HEK293 (cell line): ENCODE measurements around the gene DHX8.

Experiments
- FEZF1 ChIP-seq: fragments of 450-650 bp; formaldehyde crosslinking; IDR thresholded peaks from 2 replicates; pipeline ENCODE4 v1.5.1; 2016; ENCODE audit warnings: missing biosample characterization, missing genetic modification characterization
- GLI2 ChIP-seq: fragments of 450-650 bp; formaldehyde crosslinking; IDR thresholded peaks from 2 replicates; pipeline ENCODE4; 2017; ENCODE audit warnings: missing biosample characterization, missing genetic modification characterization, low read depth, borderline replicate concordance
- GLI4 ChIP-seq: fragments of 450-650 bp; formaldehyde crosslinking; IDR thresholded peaks from 2 replicates; pipeline ENCODE4 v1.5.1; 2016; ENCODE audit warnings: missing biosample characterization, missing genetic modification characterization
- HOXD13 ChIP-seq: sonication (generic); formaldehyde crosslinking; IDR thresholded peaks from 2 replicates; pipeline ENCODE4 v1.8.0; 2022; ENCODE audit warnings: missing genetic modification reagents, borderline replicate concordance
- KLF8 ChIP-seq: fragments of 450-650 bp; formaldehyde crosslinking; IDR thresholded peaks from 2 replicates; pipeline ENCODE4 v1.5.1; 2016; ENCODE audit warnings: missing biosample characterization, missing genetic modification characterization
- MYNN ChIP-seq: fragments of 450-650 bp; formaldehyde crosslinking; IDR thresholded peaks from 2 replicates; pipeline ENCODE4 v1.5.1; 2016; ENCODE audit warnings: missing biosample characterization, missing genetic modification characterization, borderline replicate concordance
- MZF1 ChIP-seq: fragments of 450-650 bp; formaldehyde crosslinking; IDR thresholded peaks from 2 replicates; pipeline ENCODE4 v1.5.1; 2017; ENCODE audit warnings: missing biosample characterization, missing genetic modification characterization, borderline replicate concordance
- ZBTB21 ChIP-seq: fragments of 450-650 bp; formaldehyde crosslinking; IDR thresholded peaks from 2 replicates; pipeline ENCODE4 v1.5.1; 2017; ENCODE audit warnings: missing biosample characterization, missing genetic modification characterization
- ZNF311 ChIP-seq: fragments of 450-650 bp; formaldehyde crosslinking; IDR thresholded peaks from 2 replicates; pipeline ENCODE4 v1.5.1; 2017; ENCODE audit warnings: missing biosample characterization, missing genetic modification characterization, borderline replicate concordance
- ZNF423 ChIP-seq: fragments of 450-650 bp; formaldehyde crosslinking; IDR thresholded peaks from 2 replicates; pipeline ENCODE4 v1.5.1; 2016; ENCODE audit warnings: missing biosample characterization, missing genetic modification characterization
- ZNF514 ChIP-seq: fragments of 450-650 bp; formaldehyde crosslinking; IDR thresholded peaks from 2 replicates; pipeline ENCODE4 v1.5.1; 2016; ENCODE audit warnings: missing biosample characterization, missing genetic modification characterization
- ZNF530 ChIP-seq: fragments of 450-650 bp; formaldehyde crosslinking; IDR thresholded peaks from 2 replicates; pipeline ENCODE4 v1.5.1; 2016; ENCODE audit warnings: low read depth, missing biosample characterization, missing genetic modification characterization
- ZNF561 ChIP-seq: fragments of 450-650 bp; IDR thresholded peaks from 2 replicates; pipeline ENCODE4 v1.5.1; 2018; ENCODE audit warnings: missing biosample characterization, missing genetic modification characterization, borderline replicate concordance
- ZNF585B ChIP-seq: fragments of 450-650 bp; formaldehyde crosslinking; IDR thresholded peaks from 2 replicates; pipeline ENCODE4 v1.5.1; 2016; ENCODE audit warnings: missing biosample characterization, missing genetic modification characterization
- ZNF626 ChIP-seq: fragments of 450-650 bp; sonication (Bioruptor Pico); formaldehyde crosslinking; IDR thresholded peaks from 2 replicates; pipeline ENCODE4 v1.5.1; 2018; ENCODE audit warnings: missing biosample characterization, missing genetic modification characterization, inconsistent platforms
- ZNF677 ChIP-seq: fragments of 450-650 bp; IDR thresholded peaks from 2 replicates; pipeline ENCODE4 v1.5.0; 2018; ENCODE audit warnings: missing biosample characterization, mild to moderate bottlenecking, missing genetic modification characterization, moderate library complexity
- ZNF76 ChIP-seq: fragments of 450-650 bp; formaldehyde crosslinking; IDR thresholded peaks from 2 replicates; pipeline ENCODE4; 2016; ENCODE audit warnings: low read depth, missing biosample characterization, missing genetic modification characterization, borderline replicate concordance
- TF ChIP-seq, protein P1 (sequence below): fragments of 450-650 bp; formaldehyde crosslinking; optimal IDR thresholded peaks from 2 replicates; pipeline ENCODE3; 2016; ENCODE audit warnings: missing biosample characterization, mild to moderate bottlenecking, missing genetic modification characterization
- TF ChIP-seq, protein P2 (sequence below): fragments of 450-650 bp; formaldehyde crosslinking; IDR thresholded peaks from 2 replicates; pipeline ENCODE4 v1.5.1; 2016; ENCODE audit warnings: missing biosample characterization, missing genetic modification characterization
- TF ChIP-seq, protein P3 (sequence below): fragments of 450-650 bp; formaldehyde crosslinking; IDR thresholded peaks from 2 replicates; pipeline ENCODE4 v1.5.1; 2016; ENCODE audit warnings: missing biosample characterization, missing genetic modification characterization
- TF ChIP-seq, protein P4 (sequence below): fragments of 450-650 bp; formaldehyde crosslinking; IDR thresholded peaks from 2 replicates; pipeline ENCODE4 v1.5.1; 2017; ENCODE audit warnings: missing biosample characterization, missing genetic modification characterization
- TF ChIP-seq, protein P5 (sequence below): fragments of 450-650 bp; formaldehyde crosslinking; IDR thresholded peaks from 2 replicates; pipeline ENCODE4; 2016; ENCODE audit warnings: missing biosample characterization, missing genetic modification characterization
- TF ChIP-seq, protein P6 (sequence below): fragments of 450-650 bp; formaldehyde crosslinking; conservative IDR thresholded peaks from 2 replicates; pipeline ENCODE4 v1.5.1; 2016; ENCODE audit warnings: low read depth, missing biosample characterization, missing genetic modification characterization
- TF ChIP-seq, protein P7 (sequence below): fragments of 450-650 bp; formaldehyde crosslinking; IDR thresholded peaks from 2 replicates; pipeline ENCODE4 v1.5.1; 2016; ENCODE audit warnings: missing biosample characterization, missing genetic modification characterization
- TF ChIP-seq, protein P8 (sequence below): fragments of 450-650 bp; formaldehyde crosslinking; IDR thresholded peaks from 2 replicates; pipeline ENCODE4 v1.5.1; 2016; ENCODE audit warnings: missing biosample characterization, missing genetic modification characterization, low read depth

DHX8 gene

DNA sequence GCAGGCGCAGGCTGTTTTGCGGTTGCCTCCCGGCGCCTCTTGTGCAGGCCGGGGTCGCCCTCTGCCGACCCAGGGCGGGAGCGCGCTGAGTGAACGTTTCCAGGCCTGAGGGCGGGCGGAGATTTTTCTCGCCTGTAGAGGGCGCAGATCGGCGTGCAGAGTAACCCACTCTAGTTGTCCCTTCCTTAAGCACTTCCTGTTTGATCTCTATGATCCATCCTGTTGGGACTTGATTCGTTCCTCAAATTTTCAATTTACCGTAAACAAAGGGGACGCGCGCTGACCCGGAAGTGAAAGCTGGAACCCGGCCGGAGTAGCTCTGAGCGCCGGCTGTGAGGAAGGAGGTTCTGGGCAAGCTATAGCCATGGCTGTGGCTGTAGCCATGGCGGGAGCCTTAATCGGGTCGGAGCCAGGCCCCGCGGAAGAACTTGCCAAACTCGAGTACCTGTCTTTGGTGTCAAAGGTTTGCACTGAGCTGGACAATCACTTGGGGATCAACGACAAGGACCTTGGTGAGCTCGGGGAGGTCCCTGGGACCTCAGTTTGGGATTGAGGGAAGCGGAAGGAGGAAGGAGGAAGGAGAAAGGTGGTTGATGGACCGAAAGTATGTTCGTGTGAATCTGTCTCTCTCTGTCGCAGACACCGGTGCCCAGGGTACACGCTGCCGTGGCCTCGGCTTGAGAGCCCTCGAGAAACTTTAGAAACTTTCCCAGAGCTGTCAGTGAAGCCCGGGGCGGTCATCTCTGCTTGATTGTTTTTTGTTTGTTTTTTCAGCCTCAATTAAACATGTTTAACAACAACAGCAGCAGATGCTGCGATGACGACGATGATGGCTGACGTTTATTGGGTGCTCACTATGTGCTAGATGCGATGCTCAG, at the start of gene DHX8 (continued):
- TF ChIP-seq, protein P1, sequence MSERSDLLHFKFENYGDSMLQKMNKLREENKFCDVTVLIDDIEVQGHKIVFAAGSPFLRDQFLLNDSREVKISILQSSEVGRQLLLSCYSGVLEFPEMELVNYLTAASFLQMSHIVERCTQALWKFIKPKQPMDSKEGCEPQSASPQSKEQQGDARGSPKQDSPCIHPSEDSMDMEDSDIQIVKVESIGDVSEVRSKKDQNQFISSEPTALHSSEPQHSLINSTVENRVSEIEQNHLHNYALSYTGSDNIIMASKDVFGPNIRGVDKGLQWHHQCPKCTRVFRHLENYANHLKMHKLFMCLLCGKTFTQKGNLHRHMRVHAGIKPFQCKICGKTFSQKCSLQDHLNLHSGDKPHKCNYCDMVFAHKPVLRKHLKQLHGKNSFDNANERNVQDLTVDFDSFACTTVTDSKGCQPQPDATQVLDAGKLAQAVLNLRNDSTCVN (tag by site-specific recombination) = peak; percentile 76
- TF ChIP-seq, protein P2, sequence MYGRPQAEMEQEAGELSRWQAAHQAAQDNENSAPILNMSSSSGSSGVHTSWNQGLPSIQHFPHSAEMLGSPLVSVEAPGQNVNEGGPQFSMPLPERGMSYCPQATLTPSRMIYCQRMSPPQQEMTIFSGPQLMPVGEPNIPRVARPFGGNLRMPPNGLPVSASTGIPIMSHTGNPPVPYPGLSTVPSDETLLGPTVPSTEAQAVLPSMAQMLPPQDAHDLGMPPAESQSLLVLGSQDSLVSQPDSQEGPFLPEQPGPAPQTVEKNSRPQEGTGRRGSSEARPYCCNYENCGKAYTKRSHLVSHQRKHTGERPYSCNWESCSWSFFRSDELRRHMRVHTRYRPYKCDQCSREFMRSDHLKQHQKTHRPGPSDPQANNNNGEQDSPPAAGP = peak; percentile 91
- TF ChIP-seq, protein P3, sequence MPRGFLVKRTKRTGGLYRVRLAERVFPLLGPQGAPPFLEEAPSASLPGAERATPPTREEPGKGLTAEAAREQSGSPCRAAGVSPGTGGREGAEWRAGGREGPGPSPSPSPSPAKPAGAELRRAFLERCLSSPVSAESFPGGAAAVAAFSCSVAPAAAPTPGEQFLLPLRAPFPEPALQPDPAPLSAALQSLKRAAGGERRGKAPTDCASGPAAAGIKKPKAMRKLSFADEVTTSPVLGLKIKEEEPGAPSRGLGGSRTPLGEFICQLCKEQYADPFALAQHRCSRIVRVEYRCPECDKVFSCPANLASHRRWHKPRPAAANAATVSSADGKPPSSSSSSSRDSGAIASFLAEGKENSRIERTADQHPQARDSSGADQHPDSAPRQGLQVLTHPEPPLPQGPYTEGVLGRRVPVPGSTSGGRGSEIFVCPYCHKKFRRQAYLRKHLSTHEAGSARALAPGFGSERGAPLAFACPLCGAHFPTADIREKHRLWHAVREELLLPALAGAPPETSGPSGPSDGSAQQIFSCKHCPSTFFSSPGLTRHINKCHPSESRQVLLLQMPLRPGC (tag by site-specific recombination) = peak; percentile 83; the same call in 1 of the 2 replicates
- TF ChIP-seq ZNF677 (tag by site-specific recombination) (no peak), HOXD13 (CRISPR knock-in tag) (no peak), MYNN (no peak), GLI2 (tag by site-specific recombination) (no peak), ZNF626 (tag by site-specific recombination) (no peak), FEZF1 (tag by site-specific recombination) (no peak), ZNF561 (tag by site-specific recombination) (peak; percentile 82), ZBTB21 (tag by site-specific recombination) (peak; percentile 78), ZNF76 (tag by site-specific recombination) (peak; percentile 79; the same call in 1 of the 2 replicates), MZF1 (peak; percentile 43; the same call in 1 of the 2 replicates), KLF8 (tag by site-specific recombination) (peak; percentile 92), ZNF585B (tag by site-specific recombination) (no peak), ZNF514 (tag by site-specific recombination) (no peak), ZNF423 (tag by site-specific recombination) (no peak), ZNF311 (no peak), GLI4 (tag by site-specific recombination) (no peak; the same call in 1 of the 2 replicates), ZNF530 (tag by site-specific recombination) (no peak)
- TF ChIP-seq, protein P4, sequence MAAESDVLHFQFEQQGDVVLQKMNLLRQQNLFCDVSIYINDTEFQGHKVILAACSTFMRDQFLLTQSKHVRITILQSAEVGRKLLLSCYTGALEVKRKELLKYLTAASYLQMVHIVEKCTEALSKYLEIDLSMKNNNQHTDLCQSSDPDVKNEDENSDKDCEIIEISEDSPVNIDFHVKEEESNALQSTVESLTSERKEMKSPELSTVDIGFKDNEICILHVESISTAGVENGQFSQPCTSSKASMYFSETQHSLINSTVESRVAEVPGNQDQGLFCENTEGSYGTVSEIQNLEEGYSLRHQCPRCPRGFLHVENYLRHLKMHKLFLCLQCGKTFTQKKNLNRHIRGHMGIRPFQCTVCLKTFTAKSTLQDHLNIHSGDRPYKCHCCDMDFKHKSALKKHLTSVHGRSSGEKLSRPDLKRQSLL (tag by site-specific recombination) = peak; percentile 57; the same call in 1 of the 2 replicates
- TF ChIP-seq, protein P5, sequence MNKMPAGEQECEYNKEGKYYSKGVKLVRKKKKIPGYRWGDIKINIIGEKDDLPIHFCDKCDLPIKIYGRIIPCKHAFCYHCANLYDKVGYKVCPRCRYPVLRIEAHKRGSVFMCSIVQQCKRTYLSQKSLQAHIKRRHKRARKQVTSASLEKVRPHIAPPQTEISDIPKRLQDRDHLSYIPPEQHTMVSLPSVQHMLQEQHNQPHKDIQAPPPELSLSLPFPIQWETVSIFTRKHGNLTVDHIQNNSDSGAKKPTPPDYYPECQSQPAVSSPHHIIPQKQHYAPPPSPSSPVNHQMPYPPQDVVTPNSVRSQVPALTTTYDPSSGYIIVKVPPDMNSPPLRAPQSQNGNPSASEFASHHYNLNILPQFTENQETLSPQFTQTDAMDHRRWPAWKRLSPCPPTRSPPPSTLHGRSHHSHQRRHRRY (tag by site-specific recombination) = no peak
- TF ChIP-seq, protein P6, sequence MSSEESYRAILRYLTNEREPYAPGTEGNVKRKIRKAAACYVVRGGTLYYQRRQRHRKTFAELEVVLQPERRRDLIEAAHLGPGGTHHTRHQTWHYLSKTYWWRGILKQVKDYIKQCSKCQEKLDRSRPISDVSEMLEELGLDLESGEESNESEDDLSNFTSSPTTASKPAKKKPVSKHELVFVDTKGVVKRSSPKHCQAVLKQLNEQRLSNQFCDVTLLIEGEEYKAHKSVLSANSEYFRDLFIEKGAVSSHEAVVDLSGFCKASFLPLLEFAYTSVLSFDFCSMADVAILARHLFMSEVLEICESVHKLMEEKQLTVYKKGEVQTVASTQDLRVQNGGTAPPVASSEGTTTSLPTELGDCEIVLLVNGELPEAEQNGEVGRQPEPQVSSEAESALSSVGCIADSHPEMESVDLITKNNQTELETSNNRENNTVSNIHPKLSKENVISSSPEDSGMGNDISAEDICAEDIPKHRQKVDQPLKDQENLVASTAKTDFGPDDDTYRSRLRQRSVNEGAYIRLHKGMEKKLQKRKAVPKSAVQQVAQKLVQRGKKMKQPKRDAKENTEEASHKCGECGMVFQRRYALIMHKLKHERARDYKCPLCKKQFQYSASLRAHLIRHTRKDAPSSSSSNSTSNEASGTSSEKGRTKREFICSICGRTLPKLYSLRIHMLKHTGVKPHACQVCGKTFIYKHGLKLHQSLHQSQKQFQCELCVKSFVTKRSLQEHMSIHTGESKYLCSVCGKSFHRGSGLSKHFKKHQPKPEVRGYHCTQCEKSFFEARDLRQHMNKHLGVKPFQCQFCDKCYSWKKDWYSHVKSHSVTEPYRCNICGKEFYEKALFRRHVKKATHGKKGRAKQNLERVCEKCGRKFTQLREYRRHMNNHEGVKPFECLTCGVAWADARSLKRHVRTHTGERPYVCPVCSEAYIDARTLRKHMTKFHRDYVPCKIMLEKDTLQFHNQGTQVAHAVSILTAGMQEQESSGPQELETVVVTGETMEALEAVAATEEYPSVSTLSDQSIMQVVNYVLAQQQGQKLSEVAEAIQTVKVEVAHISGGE = peak; percentile 98
- TF ChIP-seq, protein P7, sequence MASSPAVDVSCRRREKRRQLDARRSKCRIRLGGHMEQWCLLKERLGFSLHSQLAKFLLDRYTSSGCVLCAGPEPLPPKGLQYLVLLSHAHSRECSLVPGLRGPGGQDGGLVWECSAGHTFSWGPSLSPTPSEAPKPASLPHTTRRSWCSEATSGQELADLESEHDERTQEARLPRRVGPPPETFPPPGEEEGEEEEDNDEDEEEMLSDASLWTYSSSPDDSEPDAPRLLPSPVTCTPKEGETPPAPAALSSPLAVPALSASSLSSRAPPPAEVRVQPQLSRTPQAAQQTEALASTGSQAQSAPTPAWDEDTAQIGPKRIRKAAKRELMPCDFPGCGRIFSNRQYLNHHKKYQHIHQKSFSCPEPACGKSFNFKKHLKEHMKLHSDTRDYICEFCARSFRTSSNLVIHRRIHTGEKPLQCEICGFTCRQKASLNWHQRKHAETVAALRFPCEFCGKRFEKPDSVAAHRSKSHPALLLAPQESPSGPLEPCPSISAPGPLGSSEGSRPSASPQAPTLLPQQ (tag by site-specific recombination) = peak; percentile 77; the same call in 1 of the 2 replicates
- TF ChIP-seq, protein P8, sequence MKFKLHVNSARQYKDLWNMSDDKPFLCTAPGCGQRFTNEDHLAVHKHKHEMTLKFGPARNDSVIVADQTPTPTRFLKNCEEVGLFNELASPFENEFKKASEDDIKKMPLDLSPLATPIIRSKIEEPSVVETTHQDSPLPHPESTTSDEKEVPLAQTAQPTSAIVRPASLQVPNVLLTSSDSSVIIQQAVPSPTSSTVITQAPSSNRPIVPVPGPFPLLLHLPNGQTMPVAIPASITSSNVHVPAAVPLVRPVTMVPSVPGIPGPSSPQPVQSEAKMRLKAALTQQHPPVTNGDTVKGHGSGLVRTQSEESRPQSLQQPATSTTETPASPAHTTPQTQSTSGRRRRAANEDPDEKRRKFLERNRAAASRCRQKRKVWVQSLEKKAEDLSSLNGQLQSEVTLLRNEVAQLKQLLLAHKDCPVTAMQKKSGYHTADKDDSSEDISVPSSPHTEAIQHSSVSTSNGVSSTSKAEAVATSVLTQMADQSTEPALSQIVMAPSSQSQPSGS (tag by site-specific recombination) = no peak
